GM21381 (cell line): ENCODE measurements around the gene CFAP97.

ENCODE experiments used
- ATAC-seq: cut with Tn5 transposase; IDR thresholded peaks from one replicate; pipeline ENCODE4 v1.9.1; 2021; ENCODE audit warnings: mild to moderate bottlenecking, moderate library complexity; ENCODE audit not compliant: unreplicated experiment

Gene CFAP97

GRCh38 chr4:185110375-185110823 is 93.4 kb downstream of the CFAP97 start:
- no peak for ATAC-seq

- ATAC-seq = no peak
These were observed 94.1 kb downstream of the CFAP97 start for GRCh38 chr4:185109736-185110135.
